ENCODE data around the gene KIF16B. TPM values are rescaled to one million over a fixed set of nuclear protein-coding genes. Genes with fewer than 3 reads are reported as not detected.

Gene KIF16B
- total and polyA plus RNA-seq, 9 of the 15 experiments (the other 6 are each of a cell fraction or from before 2014, with no cell fraction given), result 1.00 to 10.6 (median 8.5) TPM

- TF ChIP-seq, protein P1, sequence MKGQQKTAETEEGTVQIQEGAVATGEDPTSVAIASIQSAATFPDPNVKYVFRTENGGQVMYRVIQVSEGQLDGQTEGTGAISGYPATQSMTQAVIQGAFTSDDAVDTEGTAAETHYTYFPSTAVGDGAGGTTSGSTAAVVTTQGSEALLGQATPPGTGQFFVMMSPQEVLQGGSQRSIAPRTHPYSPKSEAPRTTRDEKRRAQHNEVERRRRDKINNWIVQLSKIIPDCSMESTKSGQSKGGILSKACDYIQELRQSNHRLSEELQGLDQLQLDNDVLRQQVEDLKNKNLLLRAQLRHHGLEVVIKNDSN (CRISPR knock-in tag; IDR thresholded peaks at IDR 0.05), result peak; percentile 61
- peak; percentile 43 for TF ChIP-seq RBBP5 (IDR thresholded peaks at IDR 0.05; ENCODE audit: borderline replicate concordance, insufficient read depth, low read length, poor library complexity, severe bottlenecking)
- TF ChIP-seq TBP (optimal IDR thresholded peaks at IDR 0.05; ENCODE audit: low read depth, low read length), result peak; percentile 59
- TF ChIP-seq ZNF184 (CRISPR knock-in tag; IDR thresholded peaks at IDR 0.05), result no peak
- no peak for TF ChIP-seq ELF4 (CRISPR knock-in tag; IDR thresholded peaks at IDR 0.05)
- peak; percentile 76 for TF ChIP-seq PCBP1 (IDR thresholded peaks at IDR 0.05; ENCODE audit: low read depth, low read length, poor library complexity, severe bottlenecking)
- peak; percentile 56 for TF ChIP-seq ZFX (CRISPR knock-in tag; IDR thresholded peaks at IDR 0.05)
- TF ChIP-seq NRF1 (conservative IDR thresholded peaks at IDR 0.05 in 1 of 2, IDR thresholded peaks at IDR 0.05 in 1 of 2), result peak; percentile 87 to 90
- TF ChIP-seq POLR2A (conservative IDR thresholded peaks at IDR 0.05), result peak; percentile 68
- TF ChIP-seq ARHGAP35 (IDR thresholded peaks at IDR 0.05; ENCODE audit: partially characterized antibody), result no peak
- TF ChIP-seq HCFC1 (IDR thresholded peaks at IDR 0.05; ENCODE audit: low read depth, low read length), result peak; percentile 45
- peak; percentile 92 to 96 for TF ChIP-seq MAZ (CRISPR knock-in tag; conservative IDR thresholded peaks at IDR 0.05 in 1 of 2, IDR thresholded peaks at IDR 0.05 in 1 of 2)
- no peak for TF ChIP-seq HIVEP1 (CRISPR knock-in tag; IDR thresholded peaks at IDR 0.05)
- TF ChIP-seq EWSR1 (IDR thresholded peaks at IDR 0.05; ENCODE audit: borderline replicate concordance, low read depth, partially characterized antibody), result no peak
- TF ChIP-seq MAFG (tag; conservative IDR thresholded peaks at IDR 0.05), result no peak
- TF ChIP-seq MYC (IDR thresholded peaks at IDR 0.05; ENCODE audit: low read depth, low read length), result peak; percentile 74; the same call in 1 of the 2 replicates
- no peak for TF ChIP-seq MYC (CRISPR knock-in tag; IDR thresholded peaks at IDR 0.05; ENCODE audit: borderline replicate concordance, low read depth)
- peak; percentile 38; the same call in 1 of the 2 replicates for TF ChIP-seq ZNF384 (IDR thresholded peaks at IDR 0.05; ENCODE audit: low read depth, low read length)
Observed at GRCh38 chr20:16573001-16573965, at the start of gene KIF16B (continued).
